ENCODE data around the gene PPP1R13B. TPM values are rescaled to one million over a fixed set of nuclear protein-coding genes. Genes with fewer than 3 reads are reported as not detected.

The PPP1R13B gene
- total and polyA plus RNA-seq, 2 experiments from 2014 or later = 9.4 to 20.2 TPM

DNA sequence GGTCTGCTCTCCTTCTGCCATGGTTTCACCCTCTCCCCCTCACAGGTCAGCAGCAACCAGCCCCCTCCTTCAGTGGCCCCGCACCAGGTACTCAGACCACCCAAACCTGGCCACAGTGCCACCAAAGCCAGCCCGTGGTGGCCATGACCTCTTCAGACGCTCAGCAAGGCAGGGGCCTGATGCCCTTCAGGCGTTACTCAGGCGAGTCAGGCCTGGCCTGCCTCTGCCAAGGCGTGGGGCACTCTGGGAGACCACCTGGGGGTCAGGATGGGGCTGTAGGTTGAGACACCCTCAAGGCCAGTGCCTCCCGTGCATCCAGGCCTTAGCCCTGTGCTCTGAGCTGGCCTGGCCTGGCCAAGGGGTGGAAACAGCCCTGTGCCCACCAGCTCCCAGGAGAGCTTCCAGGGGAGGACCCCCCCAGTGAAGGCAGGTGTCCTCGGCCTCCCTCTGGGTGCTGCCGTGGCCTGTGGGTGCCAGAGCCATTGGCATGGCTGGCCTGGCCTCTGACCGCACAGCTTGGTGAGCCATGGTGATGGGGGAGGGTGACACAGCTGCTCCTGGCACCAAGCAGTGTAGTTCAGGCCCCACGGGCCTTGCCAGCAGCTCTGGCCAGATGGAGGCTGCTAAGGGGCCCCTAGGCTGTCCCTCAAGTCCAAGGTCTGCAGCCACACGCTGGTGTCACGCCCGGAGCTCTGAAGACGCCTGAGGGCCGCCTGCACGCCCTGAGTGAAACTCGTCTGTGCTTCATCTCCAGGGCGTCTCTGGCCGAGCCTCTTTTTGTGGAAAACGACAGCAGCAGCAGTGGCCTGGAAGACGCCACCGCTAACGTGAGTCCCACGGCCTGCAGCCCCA, 147.2 kb downstream of the PPP1R13B start:
- no peak for DNase-seq (ENCODE audit: low spot score)
- H3K36me3 ChIP-seq (replicated peaks; ENCODE audit: insufficient read depth, low read depth) = no peaks in the 10 kb centered on the region

GRCh38 chr14:103699261-103699661, 148.1 kb downstream of the PPP1R13B start:
- Histone ChIP-seq H3K27me3 (no peaks in the 10 kb centered on the region), H3K27ac (no peak overlapping the region), H3K4me1 (ENCODE audit: insufficient read depth) (peaks cover 27% of the 10 kb centered on the region), H3K4me2 (no peak overlapping the region), H3K79me2 (peaks cover 5% of the 10 kb centered on the region), H3K9me2 (replicated peaks; ENCODE audit: insufficient read depth) (no peaks in the 10 kb centered on the region), H3K4me3 (no peak overlapping the region), H2AFZ (no peak overlapping the region), H4K20me1 (ENCODE audit: insufficient read depth, poor library complexity, severe bottlenecking) (peaks cover 11% of the 10 kb centered on the region), H3K9me3 (ENCODE audit: low read depth) (no peaks in the 10 kb centered on the region), H3K36me3 (replicated peaks; ENCODE audit: insufficient read depth, low read depth) (no peaks in the 10 kb centered on the region)
- DNase-seq (ENCODE audit: low spot score) = no peak
- WGBS (ENCODE audit: low lambda C conversion rate, missing lambda C conversion rate) = 85% methylated on average over 16 of the region's 17 CpGs
- no peak for TF ChIP-seq EZH2 (IDR thresholded peaks at IDR 0.05; ENCODE audit: borderline replicate concordance)
- TF ChIP-seq, protein P1, sequence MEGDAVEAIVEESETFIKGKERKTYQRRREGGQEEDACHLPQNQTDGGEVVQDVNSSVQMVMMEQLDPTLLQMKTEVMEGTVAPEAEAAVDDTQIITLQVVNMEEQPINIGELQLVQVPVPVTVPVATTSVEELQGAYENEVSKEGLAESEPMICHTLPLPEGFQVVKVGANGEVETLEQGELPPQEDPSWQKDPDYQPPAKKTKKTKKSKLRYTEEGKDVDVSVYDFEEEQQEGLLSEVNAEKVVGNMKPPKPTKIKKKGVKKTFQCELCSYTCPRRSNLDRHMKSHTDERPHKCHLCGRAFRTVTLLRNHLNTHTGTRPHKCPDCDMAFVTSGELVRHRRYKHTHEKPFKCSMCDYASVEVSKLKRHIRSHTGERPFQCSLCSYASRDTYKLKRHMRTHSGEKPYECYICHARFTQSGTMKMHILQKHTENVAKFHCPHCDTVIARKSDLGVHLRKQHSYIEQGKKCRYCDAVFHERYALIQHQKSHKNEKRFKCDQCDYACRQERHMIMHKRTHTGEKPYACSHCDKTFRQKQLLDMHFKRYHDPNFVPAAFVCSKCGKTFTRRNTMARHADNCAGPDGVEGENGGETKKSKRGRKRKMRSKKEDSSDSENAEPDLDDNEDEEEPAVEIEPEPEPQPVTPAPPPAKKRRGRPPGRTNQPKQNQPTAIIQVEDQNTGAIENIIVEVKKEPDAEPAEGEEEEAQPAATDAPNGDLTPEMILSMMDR (IDR thresholded peaks at IDR 0.05; ENCODE audit: poor library complexity) = no peak
- TF ChIP-seq EZH2phosphoT487 (IDR thresholded peaks at IDR 0.05; ENCODE audit: low read depth, severe bottlenecking, unreplicated experiment) = no peak

More for the DNA sequence above, 147.2 kb downstream of the PPP1R13B start:
- H3K79me2 ChIP-seq = no peaks in the 10 kb centered on the region
- no peak for TF ChIP-seq EZH2phosphoT487 (IDR thresholded peaks at IDR 0.05; ENCODE audit: low read depth, severe bottlenecking, unreplicated experiment)
- TF ChIP-seq, protein P1 (IDR thresholded peaks at IDR 0.05; ENCODE audit: poor library complexity) = no peak
- TF ChIP-seq EZH2 (IDR thresholded peaks at IDR 0.05; ENCODE audit: borderline replicate concordance) = no peak
- H4K20me1 ChIP-seq (ENCODE audit: insufficient read depth, poor library complexity, severe bottlenecking) = peaks cover 11% of the 10 kb centered on the region
- no peak overlapping the region for H2AFZ ChIP-seq
- H3K9me3 ChIP-seq (ENCODE audit: low read depth) = no peaks in the 10 kb centered on the region
- H3K4me3 ChIP-seq = no peak overlapping the region
- H3K4me2 ChIP-seq = no peak overlapping the region
- H3K27ac ChIP-seq = no peak overlapping the region
- H3K27me3 ChIP-seq = no peaks in the 10 kb centered on the region
- 85% methylated on average over 25 of the region's 25 CpGs for whole genome bisulfite sequencing (ENCODE audit: low lambda C conversion rate, missing lambda C conversion rate)
- no peaks in the 10 kb centered on the region for H3K9me2 ChIP-seq (replicated peaks; ENCODE audit: insufficient read depth)
- H3K4me1 ChIP-seq (ENCODE audit: insufficient read depth) = peaks cover 27% of the 10 kb centered on the region

DNA sequence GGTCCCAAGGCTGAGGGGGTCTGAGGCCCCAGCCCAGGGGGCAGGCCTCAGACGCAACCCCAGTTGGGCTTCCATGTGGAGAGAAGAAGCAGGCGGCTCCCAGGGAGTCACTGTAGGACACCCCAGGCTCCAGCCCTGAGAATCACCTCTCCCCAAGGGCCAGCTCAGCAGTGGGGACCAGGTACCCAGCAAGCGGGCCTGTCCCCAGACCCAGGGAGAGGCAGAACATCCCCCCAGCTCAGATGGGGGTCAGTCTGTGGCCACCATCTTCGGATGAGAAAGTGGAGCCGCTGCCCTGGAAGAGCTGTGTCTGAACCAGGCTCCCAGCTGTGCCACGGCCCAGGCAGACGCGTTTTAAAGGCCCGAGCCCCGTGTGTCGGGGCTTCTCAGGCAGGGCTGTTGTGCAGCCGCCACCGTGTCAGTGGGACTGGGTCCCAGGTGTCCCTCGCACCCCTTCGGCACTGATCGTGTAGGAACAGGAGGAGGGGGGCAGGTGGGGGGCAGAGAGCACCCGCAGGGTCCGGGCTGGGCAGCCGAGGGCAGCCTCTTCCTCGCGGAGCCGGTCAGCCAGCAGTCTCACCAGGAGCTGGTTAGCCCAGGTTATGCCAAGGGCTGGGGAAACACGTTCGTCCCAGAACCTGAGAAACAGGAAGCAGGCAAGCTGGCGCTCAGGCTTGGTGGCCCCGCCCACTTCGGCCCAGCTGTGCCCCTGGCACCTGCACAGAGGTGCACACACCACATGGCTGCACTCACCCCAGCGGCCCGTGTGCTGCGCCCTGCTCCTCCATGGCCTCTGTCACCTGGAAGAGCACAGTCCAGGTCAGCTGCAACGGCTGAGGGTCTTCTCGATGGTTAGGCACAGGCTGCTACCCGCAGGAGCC, 148.8 kb downstream of the PPP1R13B start:
- Histone ChIP-seq H4K20me1 (ENCODE audit: insufficient read depth, poor library complexity, severe bottlenecking) (peaks cover 11% of the 10 kb centered on the region), H3K79me2 (peaks cover 5% of the 10 kb centered on the region), H3K36me3 (replicated peaks; ENCODE audit: insufficient read depth, low read depth) (no peaks in the 10 kb centered on the region), H3K9me2 (replicated peaks; ENCODE audit: insufficient read depth) (no peaks in the 10 kb centered on the region), H3K4me1 (ENCODE audit: insufficient read depth) (peaks cover 27% of the 10 kb centered on the region), H3K27ac (no peak overlapping the region), H3K4me3 (no peak overlapping the region), H2AFZ (no peak overlapping the region), H3K27me3 (no peaks in the 10 kb centered on the region), H3K4me2 (no peak overlapping the region), H3K9me3 (ENCODE audit: low read depth) (no peaks in the 10 kb centered on the region)
- TF ChIP-seq EZH2phosphoT487 (IDR thresholded peaks at IDR 0.05; ENCODE audit: low read depth, severe bottlenecking, unreplicated experiment) = no peak
- DNase-seq (ENCODE audit: low spot score) = no peak
- 91% methylated on average over 32 of the region's 33 CpGs for WGBS (ENCODE audit: low lambda C conversion rate, missing lambda C conversion rate)
